AG20443 (cell line): Measurements from ENCODE around the gene PLCXD1.
"Not testable (repeated sequence)": the region's sequence is repeated elsewhere in the genome, so short reads cannot be mapped to it uniquely, and the experiment has no call there.

Experiments used
- DNase-seq: peaks from one replicate; pipeline ENCODE4 v3.0.0; 2012; ENCODE audit warnings: low spot score, mixed read lengths

PLCXD1 gene

DNA sequence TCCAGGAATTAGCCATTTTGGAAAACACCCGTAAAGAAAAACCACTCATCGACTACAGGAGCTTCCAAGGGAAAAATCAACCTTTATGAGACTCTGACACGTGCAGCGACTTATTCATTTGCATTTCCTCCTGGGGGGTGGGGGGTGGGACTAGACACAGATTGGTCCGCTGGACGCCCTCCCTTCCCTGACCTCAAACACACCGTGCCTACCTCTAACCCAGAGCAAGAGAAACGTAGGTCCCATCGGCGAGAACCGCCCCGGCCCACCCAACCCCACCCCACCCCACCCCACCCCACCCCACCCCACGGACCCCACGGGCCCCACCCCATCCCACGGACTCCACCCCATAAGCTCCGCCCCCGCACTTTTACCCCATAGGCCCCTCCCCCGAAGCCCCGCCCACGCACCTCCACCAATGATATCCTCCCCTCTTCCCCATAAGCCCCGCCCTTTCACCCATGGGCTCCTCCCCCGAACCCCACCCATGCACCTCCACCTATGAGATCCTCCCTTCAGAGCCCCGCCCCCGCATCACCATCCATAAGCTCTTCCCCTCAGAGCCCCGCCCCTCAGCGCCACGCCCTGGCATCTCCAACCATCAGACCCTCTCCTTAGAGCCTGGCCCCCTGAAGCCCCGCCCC, 36.4 kb downstream of the PLCXD1 start:
- peak; percentile 78 for DNase-seq

DNA sequence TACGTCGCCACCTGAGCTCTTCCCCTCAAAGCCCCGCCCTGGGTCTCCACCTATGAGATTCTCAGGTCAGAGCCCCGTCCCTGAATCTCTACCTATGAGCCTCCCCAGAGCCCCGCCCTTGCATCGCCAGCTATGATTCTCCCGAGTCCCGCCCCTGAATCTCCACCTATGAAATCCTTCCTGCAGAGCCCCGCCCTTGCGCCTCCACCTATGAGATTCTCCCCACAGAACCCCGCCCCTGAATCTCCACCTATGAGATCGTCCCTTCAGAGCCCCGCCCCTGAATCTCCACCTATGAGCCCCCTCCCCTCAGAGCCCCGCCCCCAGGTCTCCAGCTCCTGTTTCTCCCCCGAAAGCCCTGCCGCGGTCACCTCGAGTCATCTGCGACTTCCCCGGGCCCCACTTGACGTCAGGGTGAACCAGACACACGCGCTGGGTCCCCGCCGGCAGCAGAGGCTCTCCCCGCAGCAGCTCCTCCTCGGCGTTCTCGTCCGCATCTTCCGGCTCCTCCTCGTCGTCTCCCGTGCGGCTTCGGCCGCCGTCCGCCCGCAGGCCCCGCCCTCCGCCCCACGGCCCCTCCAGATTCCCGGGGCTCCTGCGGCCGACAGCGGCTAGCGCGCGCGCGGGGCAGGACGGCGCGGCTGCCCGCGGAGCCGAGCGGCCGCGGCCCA, 37.0 kb downstream of the PLCXD1 start:
- DNase-seq = peak; percentile 96

DNA sequence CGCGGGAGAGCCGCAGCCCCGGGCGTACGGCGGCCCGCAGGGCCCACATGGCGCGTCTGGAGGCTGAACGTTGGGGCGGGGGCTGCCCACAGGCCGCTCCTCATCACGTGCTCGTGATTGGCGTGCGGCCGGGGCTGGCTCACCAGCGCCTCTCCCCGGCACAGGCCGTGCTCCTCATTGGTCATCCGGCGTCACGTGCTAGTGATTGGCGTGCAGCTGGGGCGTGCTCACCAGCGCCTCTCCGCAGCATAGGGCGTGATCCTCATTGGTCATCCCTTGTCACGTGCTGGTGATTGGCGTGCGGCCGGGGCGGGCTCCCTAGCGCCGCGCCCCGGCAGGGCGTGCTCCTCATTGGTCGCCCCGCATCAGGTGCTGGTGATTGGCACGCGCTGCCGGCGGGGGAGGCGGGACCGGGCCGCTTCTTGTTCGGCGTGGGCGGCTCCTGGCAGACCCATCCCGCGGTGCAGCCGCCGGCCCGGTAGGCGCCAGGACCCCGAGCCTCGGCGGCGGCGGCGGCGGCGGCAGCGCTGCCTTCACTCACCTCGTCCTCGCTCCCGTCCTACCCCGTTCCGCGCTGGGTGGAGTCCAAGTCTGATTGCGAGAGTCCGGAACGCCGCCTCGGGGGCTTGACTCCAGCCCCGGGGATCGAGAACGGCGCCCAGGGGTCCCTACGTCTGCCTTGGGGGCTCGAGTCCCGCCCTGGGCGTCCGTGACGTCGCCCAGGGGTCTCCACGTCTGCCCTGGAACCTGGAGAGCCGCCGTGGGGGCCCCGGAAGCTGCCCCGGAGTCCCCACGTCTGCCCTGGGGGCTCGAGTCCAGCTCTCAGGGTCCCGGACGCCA, 37.8 kb downstream of the PLCXD1 start, which contains the start of gene GTPBP6:
Gene GTPBP6 (minus strand): TSS at position 58 of the 840 bp plus-strand sequence. CDS start 9 bp downstream, at position 49.
- peak; percentile 98 for DNase-seq

DNA sequence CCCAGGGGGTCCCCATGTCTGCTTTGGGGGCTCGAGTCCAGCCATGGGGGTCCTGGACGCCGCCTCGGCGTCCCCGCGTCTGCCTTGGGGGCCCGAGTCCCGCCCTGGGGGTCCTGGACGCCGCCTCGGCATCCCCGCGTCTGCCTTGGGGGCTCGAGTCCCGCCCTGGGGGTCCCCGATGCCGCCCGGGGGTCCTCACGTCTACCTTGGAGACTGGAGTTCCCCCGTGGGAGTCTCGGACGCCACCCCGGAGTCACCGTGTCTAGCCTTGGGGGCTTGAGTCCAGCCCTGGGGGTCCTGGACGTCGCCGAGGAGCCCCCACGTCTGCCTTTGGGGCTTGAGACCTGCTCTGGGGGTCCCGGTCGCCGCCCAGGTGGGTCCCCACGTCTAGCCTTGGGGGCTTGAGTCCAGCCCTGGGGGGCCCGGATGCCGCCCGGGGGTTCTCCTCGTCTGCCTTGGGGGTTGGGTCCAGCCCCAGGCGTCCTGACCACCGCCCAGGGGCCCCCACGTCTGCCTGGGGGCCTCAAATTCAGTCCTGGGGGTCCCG, 38.5 kb downstream of the PLCXD1 start:
- no peak for DNase-seq

DNA sequence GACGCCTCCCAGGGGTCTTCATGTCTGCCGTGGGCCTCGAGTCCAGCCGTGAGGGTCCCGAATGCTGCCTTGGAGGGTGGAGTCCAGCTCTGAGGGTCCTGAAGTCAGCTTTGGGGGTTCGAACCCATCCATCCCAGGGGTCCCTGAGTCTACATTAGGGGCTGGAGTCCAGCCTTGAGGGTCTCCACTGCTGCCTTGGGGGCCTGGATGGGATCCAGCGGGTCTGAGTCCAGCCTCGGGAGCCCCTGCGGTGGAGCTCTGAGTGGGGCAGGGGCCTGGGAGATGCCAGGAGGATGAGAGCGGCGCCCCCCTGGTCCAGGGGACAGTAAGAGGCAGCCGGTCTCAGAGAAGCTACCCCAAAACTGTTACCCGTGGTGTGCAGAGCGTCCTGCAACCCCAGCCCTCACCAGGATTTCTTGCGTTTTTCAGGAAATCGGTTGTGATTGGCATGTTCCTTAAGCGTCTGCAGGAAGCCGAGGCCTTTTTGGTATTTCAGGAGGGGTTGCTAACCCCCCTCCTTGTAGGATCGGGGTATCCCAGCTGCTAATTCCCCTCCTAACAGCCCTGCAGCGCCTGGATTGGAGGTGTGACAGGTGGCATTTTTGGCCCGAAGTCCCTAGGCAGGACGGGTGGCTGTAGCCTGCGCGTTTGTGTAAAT, 39.1 kb downstream of the PLCXD1 start:
- no peak for DNase-seq

DNA sequence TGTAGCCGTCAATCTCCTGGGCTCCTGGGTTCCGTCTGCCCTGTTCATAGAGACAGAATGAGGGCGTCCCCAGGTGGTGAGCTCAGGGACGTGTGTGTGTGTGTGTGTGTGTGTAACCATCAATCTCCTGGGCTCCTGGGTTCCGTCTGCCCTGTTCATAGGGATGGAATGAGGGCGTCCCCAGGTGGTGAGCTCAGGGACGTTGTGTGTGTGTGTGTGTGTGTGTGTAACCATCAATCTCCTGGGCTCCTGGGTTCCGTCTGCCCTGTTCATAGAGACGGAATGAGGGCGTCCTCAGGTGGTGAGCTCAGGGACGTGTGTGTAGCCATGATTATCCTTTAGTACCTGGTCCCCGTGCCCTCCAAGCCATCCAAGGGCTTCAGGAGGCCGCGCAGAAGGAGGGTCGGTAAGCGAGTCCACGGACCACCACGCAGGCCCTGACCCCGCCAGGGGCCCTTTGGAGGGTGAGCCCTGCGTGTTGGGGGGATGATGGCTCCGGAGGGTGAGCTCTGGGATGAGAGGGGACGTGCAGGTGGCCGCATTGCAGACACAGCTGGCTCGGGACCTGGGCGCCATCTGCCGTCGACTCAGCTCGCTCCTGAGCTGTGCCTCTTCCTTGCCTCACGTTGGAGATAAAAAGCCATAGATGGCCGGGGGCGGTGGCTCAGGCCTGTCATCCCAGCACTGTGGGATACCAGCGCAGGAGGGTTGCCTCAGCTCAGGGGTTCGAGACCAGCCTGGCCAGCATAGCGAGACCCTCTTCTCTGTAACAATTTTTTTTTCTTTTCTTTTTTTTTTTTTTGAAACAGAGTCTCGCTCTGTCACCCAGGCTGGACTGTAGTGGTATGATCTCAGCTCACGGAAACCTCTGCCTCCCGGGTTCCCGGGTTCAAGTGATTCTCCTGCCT, 42.8 kb downstream of the PLCXD1 start:
- no peak for DNase-seq

DNA sequence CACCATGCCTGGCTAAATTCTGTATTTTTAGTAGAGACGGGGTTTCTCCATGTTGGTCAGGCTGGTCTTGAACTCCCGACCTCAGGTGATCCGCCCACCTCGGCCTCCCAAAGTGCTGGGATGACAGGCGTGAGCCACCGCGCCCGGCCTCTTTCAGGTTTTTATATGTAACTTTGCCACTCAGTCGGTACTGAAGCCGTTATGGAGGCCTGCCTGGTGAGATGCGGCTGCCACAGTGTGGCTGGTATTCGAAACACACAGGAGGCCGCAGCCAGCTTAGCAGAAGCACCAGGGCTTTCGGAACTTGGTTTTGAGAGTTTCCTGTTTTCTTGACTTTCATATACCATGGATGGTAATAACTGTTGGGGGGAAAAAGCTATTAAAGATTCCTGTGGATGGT, 43.5 kb downstream of the PLCXD1 start:
- not testable (repeated sequence) for DNase-seq

DNA sequence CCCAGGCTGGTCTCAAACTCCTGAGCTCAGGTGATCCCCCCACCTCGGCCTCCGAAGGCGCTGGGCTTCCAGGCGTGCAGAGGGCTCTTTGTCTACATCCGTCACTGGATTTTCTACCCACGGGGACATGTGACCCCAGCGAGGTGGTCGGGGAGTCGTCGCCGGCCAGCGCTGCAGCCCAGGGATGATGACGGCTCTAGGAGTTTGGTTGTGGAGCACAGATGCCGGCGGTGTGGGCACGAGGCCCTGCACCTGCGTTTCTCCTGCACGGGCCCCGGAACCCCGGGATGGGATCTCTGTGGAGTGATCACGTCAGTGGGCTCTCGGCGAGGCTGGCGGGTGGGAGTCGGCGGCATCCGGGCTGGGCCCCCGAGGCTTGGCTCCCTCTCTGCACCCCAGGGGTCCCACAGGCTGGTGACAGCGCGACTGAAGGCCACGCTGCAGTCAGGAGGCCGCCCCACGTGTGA, 46.5 kb downstream of the PLCXD1 start:
- DNase-seq = no peak

DNA sequence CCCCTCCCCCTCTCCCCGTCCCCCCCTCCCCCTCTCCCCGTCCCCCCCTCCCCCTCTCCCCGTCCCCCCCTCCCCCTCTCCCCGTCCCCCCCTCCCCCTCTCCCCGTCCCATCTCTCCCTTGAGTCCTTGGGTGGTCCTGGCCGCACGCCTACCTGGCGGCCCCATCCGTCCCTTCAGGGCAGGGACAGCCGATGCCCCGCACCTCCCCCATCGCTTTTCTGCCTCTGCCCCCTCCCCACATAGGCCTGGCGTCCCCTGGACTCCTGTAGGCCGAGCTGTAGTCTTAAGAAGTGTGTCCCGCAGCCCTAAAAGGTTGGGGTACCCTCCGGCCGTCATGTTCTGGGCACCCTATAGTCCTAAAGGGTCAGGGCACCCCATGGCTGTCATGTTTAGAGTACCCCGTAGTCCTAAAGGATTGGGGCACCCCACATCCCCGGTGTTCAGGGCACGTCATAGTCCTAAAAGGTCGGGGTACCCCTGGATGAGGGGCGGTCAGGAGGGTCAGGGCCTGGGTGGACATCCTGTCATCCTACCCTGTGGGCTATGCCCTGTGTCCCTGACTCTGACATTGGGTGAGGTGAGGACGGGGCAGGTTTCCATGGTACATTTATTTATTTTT, 48.2 kb downstream of the PLCXD1 start:
- DNase-seq = no peak

DNA sequence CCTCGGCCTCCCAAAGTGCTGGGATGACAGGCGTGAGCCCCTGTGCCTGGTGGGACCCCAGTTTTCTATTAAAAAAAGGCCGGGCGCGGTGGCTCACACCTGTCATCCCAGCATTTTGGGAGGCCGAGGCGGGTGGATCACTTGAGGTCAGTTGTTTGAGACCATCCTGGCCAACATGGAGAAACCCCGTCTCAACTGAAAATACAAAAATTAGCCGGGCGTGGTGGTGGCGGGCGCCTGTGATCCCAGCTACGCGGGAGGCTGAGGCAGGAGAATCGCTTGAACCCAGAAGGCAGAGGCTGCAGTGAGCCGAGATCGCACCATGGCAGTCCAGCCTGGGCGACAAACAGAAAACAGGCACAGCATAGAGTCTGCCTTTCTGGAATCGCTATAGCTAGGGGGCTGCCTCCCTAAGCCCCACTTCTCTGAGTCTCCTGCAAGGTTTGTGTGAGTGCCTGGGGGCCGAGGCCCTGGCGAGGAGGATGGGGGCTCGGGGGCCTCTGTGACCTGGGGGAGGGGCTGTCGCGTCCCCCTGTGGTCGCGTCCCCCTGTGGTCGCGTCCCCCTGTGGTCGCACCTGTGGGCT, 49.1 kb downstream of the PLCXD1 start:
- not testable (repeated sequence) for DNase-seq

DNA sequence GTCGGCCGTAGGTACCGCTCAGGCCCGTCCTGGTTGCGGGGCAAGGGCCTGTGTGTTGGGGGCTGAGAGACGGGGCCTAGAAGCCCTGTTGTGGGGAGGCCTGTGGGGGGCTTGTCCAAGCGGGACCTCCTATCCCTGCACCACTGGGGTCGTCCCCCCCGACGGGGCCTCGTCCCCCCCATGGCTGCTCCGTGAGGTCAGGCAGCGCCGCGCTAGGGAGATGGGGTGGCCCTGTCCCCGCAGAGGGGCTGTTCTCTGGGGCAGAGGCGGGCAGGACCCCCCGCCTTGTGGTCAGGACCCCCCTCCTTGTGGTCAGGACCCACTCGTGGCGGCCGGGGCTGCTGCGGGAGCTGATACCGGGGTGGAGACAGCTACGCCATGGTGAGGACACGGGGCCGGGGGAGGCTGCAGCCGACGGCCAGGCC, 49.6 kb downstream of the PLCXD1 start:
- no peak for DNase-seq

DNA sequence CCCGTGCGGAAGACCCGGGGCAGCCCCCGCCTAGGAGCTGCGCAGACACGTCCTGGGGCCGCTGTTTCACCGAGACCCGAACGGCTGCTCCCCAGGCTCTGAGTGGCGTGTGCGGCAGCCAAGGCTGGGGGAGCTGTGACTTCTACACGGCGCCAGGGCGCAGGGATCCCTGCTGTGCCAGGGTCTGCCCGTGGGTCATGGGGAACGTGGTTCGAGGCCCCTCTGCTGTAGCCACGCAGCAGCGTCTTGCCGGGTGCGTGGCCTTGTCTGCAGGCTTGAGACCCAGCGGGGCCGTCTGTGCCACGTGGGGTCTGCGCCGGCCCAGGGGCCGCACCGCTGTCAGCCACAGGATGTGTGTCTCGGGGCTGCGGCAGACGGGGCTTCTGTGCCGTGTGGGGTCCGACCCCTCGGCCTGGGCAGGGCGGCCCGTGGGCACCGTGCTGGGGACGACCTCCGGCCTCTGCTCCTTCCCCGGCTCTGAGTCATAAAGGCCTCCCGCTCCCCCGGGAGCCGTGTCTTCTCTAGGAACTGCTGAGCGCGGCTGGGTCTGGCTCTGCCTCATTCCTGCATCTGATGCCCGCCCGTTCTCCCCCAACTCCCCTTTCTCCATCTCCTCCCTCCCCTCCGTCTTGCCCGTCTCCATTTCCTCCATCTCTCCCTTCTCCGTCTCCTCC, 50.1 kb downstream of the PLCXD1 start:
- peak; percentile 65 for DNase-seq

DNA sequence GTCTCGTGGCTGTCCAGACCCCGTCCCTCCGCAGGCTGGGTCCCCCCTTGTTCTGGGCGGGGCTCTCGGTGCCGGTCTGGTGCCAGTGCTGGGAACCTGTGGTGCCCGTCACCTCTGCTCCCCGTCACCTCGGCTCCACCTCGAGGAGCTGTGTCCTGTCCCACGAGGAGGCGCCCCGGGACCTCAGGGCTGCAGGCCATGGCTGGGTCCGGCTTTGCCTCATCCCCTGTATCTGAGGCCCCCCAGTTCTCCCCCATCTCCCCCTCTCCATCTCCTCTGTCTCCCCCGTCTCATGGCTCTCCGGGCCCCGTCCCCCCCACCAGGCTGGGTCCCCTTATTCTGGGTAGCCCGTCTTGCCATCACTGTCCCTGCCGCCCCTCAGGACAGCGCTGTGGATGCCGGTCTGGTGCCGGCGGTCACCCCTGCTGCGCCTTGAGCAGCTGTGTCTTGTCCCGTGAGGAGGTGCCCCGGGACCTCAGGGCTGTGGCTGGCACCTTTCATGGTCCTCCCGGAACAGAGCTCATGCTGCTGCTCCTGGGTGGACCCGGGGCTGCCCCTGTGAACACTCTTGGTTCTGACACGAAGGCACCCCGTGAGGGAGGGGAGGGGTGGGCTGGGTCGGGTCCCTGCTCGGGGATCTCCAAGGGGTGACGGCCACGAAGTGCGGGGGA, 50.8 kb downstream of the PLCXD1 start:
- no peak for DNase-seq

DNA sequence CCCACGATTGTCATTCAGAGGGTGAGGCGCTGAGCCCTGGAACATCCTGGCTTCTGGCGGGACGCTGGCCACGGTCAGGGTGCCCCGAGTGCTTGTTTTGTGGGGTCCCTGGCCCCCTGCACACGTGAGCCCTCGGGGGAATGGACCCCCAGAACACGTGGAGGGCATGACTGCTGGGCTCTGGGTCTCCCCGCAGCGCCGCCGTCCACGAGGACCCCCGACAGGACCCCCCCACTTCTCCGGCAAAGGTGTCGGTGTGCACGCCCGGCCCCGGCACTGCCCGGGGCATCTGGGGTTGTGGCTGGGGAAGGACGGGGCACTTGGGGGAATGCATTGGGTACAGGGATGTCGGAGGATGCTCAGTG, 51.3 kb downstream of the PLCXD1 start:
- no peak for DNase-seq

DNA sequence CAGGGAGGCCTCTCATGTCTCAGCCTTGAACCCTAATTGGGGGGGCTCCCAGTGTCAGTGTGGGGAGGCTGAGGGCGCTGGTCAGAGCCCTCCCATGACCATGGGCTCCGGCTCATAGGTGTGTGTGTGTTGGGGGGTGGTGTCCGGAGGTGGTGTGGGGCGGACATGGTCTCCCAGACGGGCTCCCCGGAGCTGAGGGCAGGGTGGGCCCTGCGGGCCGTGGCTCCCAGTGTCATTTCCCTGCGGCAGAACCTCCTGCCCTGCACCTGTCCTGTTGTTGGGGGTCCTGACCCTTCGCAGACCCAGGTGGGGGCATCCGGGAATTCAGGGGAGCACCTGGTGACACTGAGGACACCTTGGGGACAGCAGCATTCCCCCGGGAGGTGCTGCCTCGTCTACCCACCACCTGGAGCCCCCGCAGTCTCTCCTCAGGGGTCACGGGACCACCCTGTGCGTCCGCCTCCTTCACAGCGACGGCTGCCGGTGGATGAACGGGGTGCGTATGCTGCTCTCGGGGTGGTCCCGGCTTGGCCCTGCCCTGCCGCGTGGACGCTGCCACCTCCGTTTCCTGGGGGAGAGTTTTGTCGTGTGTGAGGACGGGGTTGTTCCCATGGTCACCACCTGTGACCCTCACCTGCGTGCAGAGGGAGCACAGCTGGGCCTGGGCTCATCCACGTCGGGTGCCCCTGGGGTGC, 51.9 kb downstream of the PLCXD1 start:
- no peak for DNase-seq

DNA sequence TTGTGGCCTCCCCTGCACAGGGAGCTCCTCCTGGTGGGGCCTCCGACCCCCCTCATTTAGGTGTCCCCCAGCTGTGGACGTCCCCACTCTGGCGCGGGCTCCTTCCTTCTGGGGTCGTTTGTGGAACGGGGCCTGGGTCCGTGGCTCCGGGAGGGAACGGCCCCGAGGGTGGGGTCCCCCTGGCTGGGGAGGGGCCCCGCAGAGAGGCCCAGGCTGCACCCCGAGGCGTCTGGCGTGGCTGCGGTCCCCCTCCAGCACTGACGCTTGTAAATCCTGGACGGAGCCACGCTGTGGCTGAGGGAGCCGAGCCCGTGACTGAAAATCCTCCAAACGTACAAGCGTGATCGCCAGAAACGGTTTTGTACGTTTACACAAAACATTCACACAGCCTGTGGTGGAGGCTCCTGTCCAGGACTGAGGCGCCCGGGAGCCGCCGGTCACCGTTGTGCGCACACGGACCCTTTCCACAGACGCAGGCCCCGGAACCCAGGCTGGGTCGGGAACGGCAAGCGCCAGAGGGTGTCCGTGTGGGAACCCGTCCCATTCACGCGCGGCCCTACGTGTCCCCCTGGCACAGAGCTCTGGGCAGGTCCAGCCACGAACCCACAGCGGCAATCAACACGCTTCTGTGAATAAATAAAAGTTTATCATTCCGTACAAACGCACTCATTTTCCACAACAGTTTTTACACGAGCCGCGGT, 52.6 kb downstream of the PLCXD1 start:
- no peak for DNase-seq

DNA sequence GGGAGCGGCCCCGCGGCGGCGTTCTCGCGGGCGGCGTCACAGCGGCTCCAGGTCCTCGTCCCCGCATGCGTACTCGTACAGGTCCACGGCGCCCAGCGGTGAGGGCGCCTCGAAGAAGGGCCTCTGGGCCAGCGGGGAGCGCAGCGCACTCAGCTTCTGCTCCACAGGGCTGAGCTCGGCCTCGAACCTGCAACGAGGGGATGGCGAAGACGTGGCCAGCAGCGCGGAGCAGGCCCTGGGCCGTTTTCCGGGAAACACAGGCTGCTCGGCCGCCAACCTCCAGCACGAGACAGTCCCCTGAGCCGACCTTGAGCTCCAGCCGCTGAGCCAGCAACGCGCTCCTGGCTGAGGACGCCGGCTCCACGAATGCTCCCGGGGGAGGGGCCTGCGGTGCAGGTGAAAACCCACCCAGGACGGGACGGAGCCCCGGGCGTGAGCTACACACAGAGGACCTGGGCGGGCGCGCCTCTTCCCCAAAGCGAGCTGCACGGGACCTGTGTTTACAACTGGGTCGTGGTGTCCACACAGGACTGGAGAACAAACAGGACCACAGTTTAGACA, 53.2 kb downstream of the PLCXD1 start:
- no peak for DNase-seq
